Left ventricle myocardium inferior (tissue), 1 donor: ENCODE measurements around the gene CLCNKB. TPM values are rescaled to one million over a fixed set of nuclear protein-coding genes. Genes with fewer than 3 reads are reported as not detected.

Source experiments
- DNase-seq: peaks from one replicate; pipeline ENCODE4 v3.0.0-alpha.2; 2020
- H3K27ac ChIP-seq: fragments of 200-600 bp; replicated peaks from 2 replicates; pipeline ENCODE4 v1.8.0; 2021
- H3K27me3 ChIP-seq: fragments of 200-600 bp; 2 replicates; pipeline ENCODE4 v1.8.0; 2021; ENCODE audit warnings: low read depth
- H3K36me3 ChIP-seq: fragments of 200-600 bp; 2 replicates; pipeline ENCODE4 v1.8.0; 2021
- H3K4me1 ChIP-seq: fragments of 200-600 bp; 2 replicates; pipeline ENCODE4 v1.8.0; 2021
- H3K4me3 ChIP-seq: fragments of 200-600 bp; 2 replicates; pipeline ENCODE4 v1.8.0; 2021; ENCODE audit warnings: mild to moderate bottlenecking, moderate library complexity
- H3K9me3 ChIP-seq: fragments of 200-600 bp; replicated peaks from 2 replicates; pipeline ENCODE4 v1.8.0; 2021
- intact Hi-C: fragments of 100-400 bp; cut with micrococcal nuclease; formaldehyde crosslinking; loops from one replicate; pipeline ENCODE4 v1.11.0; 2022
- total RNA-seq: library from RNA; stranded (reverse); fragmentation: NEBNext Ultra II Directional; extraction: Animal tissue kit (Norgen Biotek cat#: 25700); gene quantifications from one replicate; pipeline ENCODE4 v1.2.1, GENCODE V29; 2021
- TF ChIP-seq, protein P1 (sequence below): fragments of 200-600 bp; IDR thresholded peaks from 2 replicates; pipeline ENCODE4 v1.8.0; 2021; ENCODE audit warnings: antibody characterized with exemption, mild to moderate bottlenecking, borderline replicate concordance
- donor health status: DM: no; HTN: yes; CAD: no; lungs with severe emphysema.

The CLCNKB gene
- total RNA-seq, 1 donor from 2014 or later, result 1.3 TPM

DNA sequence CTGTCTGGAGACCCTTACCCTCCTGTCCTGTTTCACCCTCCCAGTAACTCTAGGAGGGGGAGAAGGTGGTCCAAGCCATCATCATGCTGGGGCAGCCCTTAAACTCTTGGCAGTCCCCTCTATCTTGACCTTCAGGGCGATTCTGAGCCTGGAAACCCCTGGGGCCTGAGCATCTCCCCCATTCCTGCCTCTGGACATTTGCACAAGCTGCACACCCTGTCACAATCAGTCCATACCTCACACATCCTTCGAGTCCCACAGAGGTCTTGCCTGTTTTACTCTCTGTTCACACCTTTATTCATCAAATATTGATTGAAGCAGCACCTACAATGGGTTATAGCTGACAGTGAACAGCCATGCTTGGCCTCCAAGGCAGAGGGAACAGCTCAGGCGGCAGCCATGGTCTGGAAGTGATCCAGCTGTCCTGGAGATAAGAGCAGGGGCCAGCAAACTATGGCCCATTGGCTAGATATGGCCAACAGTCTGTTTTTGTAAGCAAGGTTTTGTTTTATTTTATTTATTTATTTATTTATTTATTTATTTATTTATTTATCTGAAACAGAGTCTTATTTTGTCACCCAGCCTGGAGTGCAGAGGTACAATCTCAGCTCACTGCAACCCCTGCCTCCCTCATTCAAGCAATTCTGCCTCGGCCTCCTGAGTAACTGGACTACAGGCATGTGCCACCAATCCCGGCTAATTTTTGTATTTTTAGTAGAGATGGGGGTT lies 37.0 kb downstream of the CLCNKB start:
- no peak for DNase-seq
- TF ChIP-seq, protein P1, sequence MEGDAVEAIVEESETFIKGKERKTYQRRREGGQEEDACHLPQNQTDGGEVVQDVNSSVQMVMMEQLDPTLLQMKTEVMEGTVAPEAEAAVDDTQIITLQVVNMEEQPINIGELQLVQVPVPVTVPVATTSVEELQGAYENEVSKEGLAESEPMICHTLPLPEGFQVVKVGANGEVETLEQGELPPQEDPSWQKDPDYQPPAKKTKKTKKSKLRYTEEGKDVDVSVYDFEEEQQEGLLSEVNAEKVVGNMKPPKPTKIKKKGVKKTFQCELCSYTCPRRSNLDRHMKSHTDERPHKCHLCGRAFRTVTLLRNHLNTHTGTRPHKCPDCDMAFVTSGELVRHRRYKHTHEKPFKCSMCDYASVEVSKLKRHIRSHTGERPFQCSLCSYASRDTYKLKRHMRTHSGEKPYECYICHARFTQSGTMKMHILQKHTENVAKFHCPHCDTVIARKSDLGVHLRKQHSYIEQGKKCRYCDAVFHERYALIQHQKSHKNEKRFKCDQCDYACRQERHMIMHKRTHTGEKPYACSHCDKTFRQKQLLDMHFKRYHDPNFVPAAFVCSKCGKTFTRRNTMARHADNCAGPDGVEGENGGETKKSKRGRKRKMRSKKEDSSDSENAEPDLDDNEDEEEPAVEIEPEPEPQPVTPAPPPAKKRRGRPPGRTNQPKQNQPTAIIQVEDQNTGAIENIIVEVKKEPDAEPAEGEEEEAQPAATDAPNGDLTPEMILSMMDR, result no peak
- Histone ChIP-seq H3K4me1 (peaks cover 52% of the 10 kb centered on the region), H3K27me3 (no peaks in the 10 kb centered on the region), H3K27ac (no peak overlapping the region), H3K4me3 (no peak overlapping the region), H3K36me3 (no peaks in the 10 kb centered on the region), H3K9me3 (no peaks in the 10 kb centered on the region)
- intact Hi-C loops, result no loop called here

GRCh38 chr1:16081636-16082035 lies 38.1 kb downstream of the CLCNKB start:
- TF ChIP-seq, protein P1, result no peak
- Histone ChIP-seq H3K27me3 (no peaks in the 10 kb centered on the region), H3K27ac (peak overlapping the region; percentile 72), H3K4me3 (no peak overlapping the region), H3K4me1 (peaks cover 46% of the 10 kb centered on the region), H3K36me3 (no peaks in the 10 kb centered on the region), H3K9me3 (no peaks in the 10 kb centered on the region)
- intact Hi-C loops, result no loop called here
- no peak for DNase-seq

DNA sequence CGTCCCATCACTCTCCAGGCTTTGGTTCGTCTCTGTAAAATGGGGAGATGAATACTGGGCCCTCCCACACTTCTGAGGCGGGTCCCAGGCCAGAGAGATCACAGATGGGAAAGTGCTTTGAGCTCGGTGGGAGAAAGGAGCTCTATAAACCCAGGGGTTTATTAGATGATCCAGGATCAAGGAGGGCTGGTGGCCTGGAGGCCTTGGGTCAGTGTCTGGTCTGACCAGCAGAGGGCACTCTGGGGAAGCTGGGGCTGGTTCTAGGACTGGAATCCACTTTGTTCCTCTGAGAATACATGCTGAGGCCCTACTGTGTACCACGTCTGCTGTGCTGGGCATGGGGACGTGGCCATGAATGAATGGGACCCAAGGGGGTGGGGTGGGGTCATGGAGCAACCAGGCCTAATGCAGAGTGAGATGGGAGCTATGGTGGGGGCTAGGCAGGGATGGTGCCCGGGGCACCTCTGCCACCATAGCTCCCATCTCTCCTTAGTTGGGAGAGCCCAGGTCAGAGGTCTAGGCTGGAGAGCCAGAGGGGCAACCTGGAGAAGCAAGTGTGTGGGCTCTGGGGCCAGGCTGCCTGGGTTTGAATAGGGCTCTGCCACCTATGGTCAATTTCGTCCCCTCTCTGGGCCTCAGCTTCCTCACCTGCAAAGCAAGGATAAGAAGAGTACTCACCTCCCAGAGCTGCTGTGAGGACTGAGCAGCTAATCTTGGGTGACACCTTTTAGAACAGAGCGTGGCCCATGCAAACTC lies 38.9 kb downstream of the CLCNKB start:
- TF ChIP-seq, protein P1, result peak; percentile 94
- Histone ChIP-seq H3K27ac (peak overlapping the region; percentile 72), H3K27me3 (no peaks in the 10 kb centered on the region), H3K4me3 (no peak overlapping the region), H3K36me3 (no peaks in the 10 kb centered on the region), H3K4me1 (peaks cover 40% of the 10 kb centered on the region), H3K9me3 (no peaks in the 10 kb centered on the region)
- peak; percentile 69 for DNase-seq
- intact Hi-C loops, result no loop called here

DNA sequence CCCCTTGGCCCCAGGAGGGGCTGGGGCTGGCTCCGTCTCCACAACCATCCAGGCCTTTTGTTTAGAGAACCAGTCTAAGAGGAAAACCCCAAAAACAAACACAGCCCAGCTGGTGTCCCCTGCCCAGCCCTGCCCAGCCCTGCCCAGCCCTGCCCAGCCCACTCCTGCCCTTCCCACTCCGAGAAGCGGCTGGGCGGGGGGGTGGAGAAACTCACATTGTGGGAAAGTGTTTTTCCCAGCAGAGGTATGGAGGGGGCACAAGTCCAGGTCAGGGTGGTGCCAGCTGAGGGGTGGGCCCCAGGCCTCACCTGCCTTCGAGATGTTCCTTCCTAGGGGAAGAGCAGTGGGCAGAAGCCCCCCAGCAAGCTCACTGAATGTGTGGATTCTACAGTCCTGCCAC lies 39.9 kb downstream of the CLCNKB start:
- intact Hi-C loops, result no loop called here
- Histone ChIP-seq H3K27me3 (no peaks in the 10 kb centered on the region), H3K9me3 (no peaks in the 10 kb centered on the region), H3K27ac (peak overlapping the region; percentile 3), H3K4me1 (peaks cover 49% of the 10 kb centered on the region), H3K36me3 (no peaks in the 10 kb centered on the region), H3K4me3 (no peak overlapping the region)
- TF ChIP-seq, protein P1, result no peak
- DNase-seq, result no peak

DNA sequence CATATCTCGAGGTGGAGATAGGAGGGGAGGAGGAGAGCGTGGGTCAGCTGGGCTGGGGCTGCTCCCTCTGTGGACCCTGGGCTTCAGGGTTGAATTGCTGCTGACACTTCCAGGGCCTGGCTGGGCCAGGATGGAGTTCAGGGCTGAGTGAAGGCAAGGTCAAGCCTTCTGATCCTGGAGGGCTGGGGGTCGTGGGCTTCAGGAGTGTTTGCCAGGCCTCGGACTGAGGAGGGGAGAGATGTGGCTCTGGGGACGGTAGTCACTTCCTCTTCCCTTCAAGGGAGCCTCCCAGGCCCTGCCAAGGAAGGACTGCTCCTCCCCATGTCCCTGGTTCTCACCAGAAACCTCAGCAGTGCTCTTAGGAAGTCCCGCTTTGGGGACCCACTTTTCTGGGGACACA lies 41.9 kb downstream of the CLCNKB start:
- TF ChIP-seq, protein P1, result no peak
- H3K9me3 ChIP-seq, result no peaks in the 10 kb centered on the region
- intact Hi-C loops, result no loop called here
- no peak for DNase-seq
- H3K4me1 ChIP-seq, result peaks cover 49% of the 10 kb centered on the region
- no peaks in the 10 kb centered on the region for H3K27me3 ChIP-seq
- no peaks in the 10 kb centered on the region for H3K36me3 ChIP-seq
- no peak overlapping the region for H3K4me3 ChIP-seq
- H3K27ac ChIP-seq, result peak overlapping the region; percentile 44
